ENCODE measurements around the gene KAZALD1. TPM values are rescaled to one million over a fixed set of nuclear protein-coding genes. Genes with fewer than 3 reads are reported as not detected.

Gene KAZALD1
- total RNA-seq, 1 donor from 2014 or later, result 1.6 TPM

DNA sequence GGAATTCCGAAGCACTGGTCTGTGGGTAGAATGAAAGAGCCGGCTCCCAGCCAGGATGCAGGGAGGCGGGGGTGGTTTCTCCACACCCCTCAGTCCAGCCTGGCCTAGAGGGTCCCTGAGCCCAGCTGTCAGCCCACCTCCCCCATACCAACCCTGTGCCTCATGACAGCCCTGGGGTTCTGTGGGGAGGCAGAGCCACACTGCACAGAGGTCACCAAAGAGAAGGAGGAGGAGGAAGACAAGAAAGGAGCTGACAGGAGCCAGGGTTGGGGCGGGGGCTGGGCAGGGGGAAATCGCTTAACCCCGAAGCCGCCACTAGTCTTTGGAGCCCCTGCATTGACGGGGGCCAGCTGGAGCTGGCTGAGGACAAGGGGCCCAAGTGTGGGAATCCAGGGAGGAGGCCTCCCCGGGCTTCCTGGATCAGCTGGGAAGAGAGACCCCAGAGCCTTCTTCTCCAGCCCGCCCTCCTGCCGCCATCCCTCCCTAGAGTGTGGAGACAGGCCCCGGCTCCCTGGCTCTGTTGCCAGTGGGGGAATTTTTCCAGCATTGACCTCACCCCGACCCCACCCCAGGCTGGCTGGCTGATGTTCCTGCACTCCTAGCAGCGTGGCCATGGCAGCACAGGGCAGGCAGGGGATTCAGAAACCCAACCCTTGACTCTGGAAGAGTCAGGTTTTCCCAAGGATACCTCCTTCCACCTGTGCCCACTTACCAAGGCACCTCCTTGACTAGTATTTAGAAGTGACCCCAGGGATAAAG is 32.5 kb downstream of the KAZALD1 start:
- H3K27me3 ChIP-seq (ENCODE audit: control insufficient read depth, insufficient read depth, low read length), result peaks cover 6% of the 10 kb centered on the region

DNA sequence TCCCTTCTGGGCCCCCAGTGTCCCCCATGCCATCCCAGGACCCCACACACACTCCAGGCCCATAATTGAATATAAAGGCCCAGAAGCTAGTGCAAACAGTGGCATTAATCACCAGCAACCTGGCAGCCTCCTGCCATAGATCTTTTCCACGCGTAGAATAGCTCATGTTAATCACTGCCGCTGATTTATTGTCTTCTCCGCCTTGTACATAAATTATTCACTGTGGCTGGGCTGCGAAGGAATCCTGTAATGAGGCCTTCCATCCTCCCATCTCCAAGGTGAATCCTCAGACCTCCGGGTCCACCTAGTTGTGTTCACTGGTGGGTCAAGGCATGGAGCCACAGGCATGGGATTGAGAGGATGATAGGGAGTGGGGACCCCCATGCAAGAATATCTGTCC is 33.2 kb downstream of the KAZALD1 start:
- no peaks in the 10 kb centered on the region for H3K36me3 ChIP-seq (ENCODE audit: control insufficient read depth, insufficient read depth, low read length)
- DNase-seq (ENCODE audit: low read depth) (no peak), FAIRE-seq (no peak)
- TF ChIP-seq, protein P1, sequence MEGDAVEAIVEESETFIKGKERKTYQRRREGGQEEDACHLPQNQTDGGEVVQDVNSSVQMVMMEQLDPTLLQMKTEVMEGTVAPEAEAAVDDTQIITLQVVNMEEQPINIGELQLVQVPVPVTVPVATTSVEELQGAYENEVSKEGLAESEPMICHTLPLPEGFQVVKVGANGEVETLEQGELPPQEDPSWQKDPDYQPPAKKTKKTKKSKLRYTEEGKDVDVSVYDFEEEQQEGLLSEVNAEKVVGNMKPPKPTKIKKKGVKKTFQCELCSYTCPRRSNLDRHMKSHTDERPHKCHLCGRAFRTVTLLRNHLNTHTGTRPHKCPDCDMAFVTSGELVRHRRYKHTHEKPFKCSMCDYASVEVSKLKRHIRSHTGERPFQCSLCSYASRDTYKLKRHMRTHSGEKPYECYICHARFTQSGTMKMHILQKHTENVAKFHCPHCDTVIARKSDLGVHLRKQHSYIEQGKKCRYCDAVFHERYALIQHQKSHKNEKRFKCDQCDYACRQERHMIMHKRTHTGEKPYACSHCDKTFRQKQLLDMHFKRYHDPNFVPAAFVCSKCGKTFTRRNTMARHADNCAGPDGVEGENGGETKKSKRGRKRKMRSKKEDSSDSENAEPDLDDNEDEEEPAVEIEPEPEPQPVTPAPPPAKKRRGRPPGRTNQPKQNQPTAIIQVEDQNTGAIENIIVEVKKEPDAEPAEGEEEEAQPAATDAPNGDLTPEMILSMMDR (IDR thresholded peaks at IDR 0.05; ENCODE audit: insufficient read depth, low read length, severe bottlenecking), result no peak
- no peak overlapping the region for H3K4me3 ChIP-seq (ENCODE audit: low read depth, low read length)
- peaks cover 6% of the 10 kb centered on the region for H3K27me3 ChIP-seq (ENCODE audit: control insufficient read depth, insufficient read depth, low read length)

More for the DNA sequence above, 32.5 kb downstream of the KAZALD1 start:
- DNase-seq (ENCODE audit: low read depth) (no peak), FAIRE-seq (no peak)
- Histone ChIP-seq H3K4me3 (ENCODE audit: low read depth, low read length) (no peak overlapping the region), H3K36me3 (ENCODE audit: control insufficient read depth, insufficient read depth, low read length) (no peaks in the 10 kb centered on the region)
- TF ChIP-seq, protein P1 (IDR thresholded peaks at IDR 0.05; ENCODE audit: insufficient read depth, low read length, severe bottlenecking), result no peak

DNA sequence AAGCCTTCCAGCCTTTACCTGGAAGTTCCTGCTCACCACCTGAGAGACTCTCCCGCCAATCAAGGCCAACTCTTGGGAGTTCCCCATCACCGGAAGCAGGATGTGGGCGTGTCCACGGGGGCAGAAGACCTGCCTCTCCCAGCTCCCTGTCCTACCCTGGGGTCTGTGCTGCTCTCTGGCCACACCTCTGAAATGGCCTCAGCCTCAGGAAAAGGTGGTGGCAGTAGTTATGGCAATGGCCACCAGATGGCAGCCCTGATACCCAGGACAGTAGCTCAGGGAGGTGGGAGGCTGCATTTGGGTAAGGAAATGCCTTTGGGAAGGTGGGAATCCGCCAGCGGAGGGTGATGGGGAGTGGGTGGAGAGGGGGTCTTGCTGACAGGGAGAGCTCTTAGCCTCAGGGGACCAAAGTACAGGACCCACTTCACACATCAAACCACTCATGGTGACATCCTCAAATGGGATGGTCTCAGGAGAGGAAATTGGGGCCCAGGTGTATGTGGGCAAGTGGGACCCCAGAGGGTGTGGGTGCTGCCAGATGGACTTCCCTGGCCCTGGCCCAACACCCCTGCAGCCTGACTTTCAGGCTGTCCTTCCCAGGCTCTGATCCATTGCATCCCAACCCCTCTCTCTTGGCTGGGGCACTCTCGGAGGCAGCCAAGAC is 33.9 kb downstream of the KAZALD1 start:
- peak; percentile 74 for DNase-seq (ENCODE audit: low read depth)
- peaks cover 6% of the 10 kb centered on the region for H3K27me3 ChIP-seq (ENCODE audit: control insufficient read depth, insufficient read depth, low read length)
- no peak overlapping the region for H3K4me3 ChIP-seq (ENCODE audit: low read depth, low read length)
- FAIRE-seq, result no peak
- H3K36me3 ChIP-seq (ENCODE audit: control insufficient read depth, insufficient read depth, low read length), result no peaks in the 10 kb centered on the region
- TF ChIP-seq, protein P1 (IDR thresholded peaks at IDR 0.05; ENCODE audit: insufficient read depth, low read length, severe bottlenecking), result peak; percentile 85

DNA sequence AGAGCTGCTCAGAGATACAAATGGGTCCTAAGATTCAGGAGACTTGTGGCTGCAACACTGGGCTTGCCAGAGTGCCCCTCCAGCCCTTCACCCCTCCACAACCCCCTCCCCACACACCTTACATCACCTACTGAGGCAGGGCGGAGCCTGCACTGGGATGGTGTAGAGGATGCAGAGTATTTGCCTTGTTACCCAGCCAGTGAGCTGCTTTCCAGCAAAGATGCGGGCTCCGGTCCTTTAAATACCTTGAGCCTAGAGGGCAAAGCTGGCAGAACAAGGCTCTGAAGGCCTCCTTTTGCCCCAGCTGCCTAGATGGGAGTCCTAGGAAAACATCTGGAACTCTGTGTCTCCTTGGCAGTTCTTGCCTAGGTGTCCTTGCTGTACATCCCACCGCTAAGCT is 34.6 kb downstream of the KAZALD1 start:
- H3K36me3 ChIP-seq (ENCODE audit: control insufficient read depth, insufficient read depth, low read length), result no peaks in the 10 kb centered on the region
- TF ChIP-seq, protein P1 (IDR thresholded peaks at IDR 0.05; ENCODE audit: insufficient read depth, low read length, severe bottlenecking), result no peak
- DNase-seq (ENCODE audit: low read depth), result no peak
- peaks cover 6% of the 10 kb centered on the region for H3K27me3 ChIP-seq (ENCODE audit: control insufficient read depth, insufficient read depth, low read length)
- FAIRE-seq, result no peak
- H3K4me3 ChIP-seq (ENCODE audit: low read depth, low read length), result no peak overlapping the region

DNA sequence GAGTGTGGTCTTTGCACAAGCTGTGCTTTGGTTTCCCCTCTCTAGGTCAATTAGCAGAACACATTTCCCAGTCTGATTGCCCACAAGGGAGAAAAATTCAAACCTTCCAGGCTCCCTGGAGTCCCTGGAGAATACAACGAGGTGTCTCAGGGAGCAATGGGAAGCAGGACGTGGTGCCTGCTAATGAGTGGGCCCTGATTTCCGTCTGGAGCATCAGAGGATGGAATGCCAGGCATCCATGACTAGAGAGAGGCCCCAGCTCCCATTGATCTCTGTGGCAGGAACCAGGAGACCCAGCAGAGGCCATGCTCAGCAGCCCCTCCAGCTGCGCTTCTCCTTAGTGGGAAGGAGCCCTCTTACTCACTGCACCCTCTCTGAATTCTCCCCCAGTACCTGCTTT is 36.1 kb downstream of the KAZALD1 start:
- no peaks in the 10 kb centered on the region for H3K36me3 ChIP-seq (ENCODE audit: control insufficient read depth, insufficient read depth, low read length)
- no peak overlapping the region for H3K4me3 ChIP-seq (ENCODE audit: low read depth, low read length)
- peaks cover 14% of the 10 kb centered on the region for H3K27me3 ChIP-seq (ENCODE audit: control insufficient read depth, insufficient read depth, low read length)
- TF ChIP-seq, protein P1 (IDR thresholded peaks at IDR 0.05; ENCODE audit: insufficient read depth, low read length, severe bottlenecking), result no peak
- DNase-seq (ENCODE audit: low read depth), result no peak
- peak; percentile 77 for FAIRE-seq

All from bronchial epithelial cell (primary cell).